Stimulated activated memory B cell treated with anti-CD40 and anti-IgM and Interleukin-4, amounts not matched to agents 10 μg/mL and 1 μg/mL and 100 μg/mL, for 72 hours (primary cell): ENCODE results near the gene ELAVL1.
"Not testable (repeated sequence)": the region's sequence is repeated elsewhere in the genome, so short reads cannot be mapped to it uniquely, and the experiment has no call there.

ENCODE experiments used
- ATAC-seq: fragments of 150-1000 bp; cut with Tn5 transposase; 2 replicates; pipeline ENCODE4 v1.10.0; 2021
- H3K27ac Mint-ChIP-seq: one replicate; pipeline ENCODE4 v1.8.0; 2022; ENCODE audit warnings: mild to moderate bottlenecking, mixed read lengths
- H3K27me3 Mint-ChIP-seq: one replicate; pipeline ENCODE4 v1.8.0; 2022; ENCODE audit warnings: mixed read lengths
- H3K36me3 Mint-ChIP-seq: one replicate; pipeline ENCODE4 v1.8.0; 2022; ENCODE audit warnings: mixed read lengths
- H3K4me1 Mint-ChIP-seq: one replicate; pipeline ENCODE4 v1.8.0; 2022; ENCODE audit warnings: mixed read lengths
- H3K4me3 Mint-ChIP-seq: one replicate; pipeline ENCODE4 v1.8.0; 2022; ENCODE audit warnings: mild to moderate bottlenecking, moderate library complexity, mixed read lengths
- H3K9me3 Mint-ChIP-seq: one replicate; pipeline ENCODE4 v1.8.0; 2022; ENCODE audit warnings: mixed read lengths

The ELAVL1 gene

GRCh38 chr19:7971553-7972520, 33.6 kb downstream of the ELAVL1 start:
- Mint-ChIP-seq H3K36me3 (peaks cover 43% of the 10 kb centered on the region), H3K9me3 (no peaks in the 10 kb centered on the region), H3K27me3 (no peaks in the 10 kb centered on the region), H3K27ac (no peak overlapping the region), H3K4me1 (no peaks in the 10 kb centered on the region), H3K4me3 (no peak overlapping the region)
- ATAC-seq: no peak

- Mint-ChIP-seq H3K4me3 (peak overlapping the region; percentile 27), H3K9me3 (no peaks in the 10 kb centered on the region), H3K27me3 (no peaks in the 10 kb centered on the region), H3K36me3 (peaks cover 46% of the 10 kb centered on the region), H3K27ac (no peak overlapping the region), H3K4me1 (no peaks in the 10 kb centered on the region)
- ATAC-seq: no peak
These were observed 34.6 kb downstream of the ELAVL1 start for GRCh38 chr19:7970716-7971448.

GRCh38 chr19:7969555-7969939, 35.9 kb downstream of the ELAVL1 start:
- Mint-ChIP-seq H3K27ac (no peak overlapping the region), H3K36me3 (peaks cover 52% of the 10 kb centered on the region), H3K9me3 (no peaks in the 10 kb centered on the region), H3K27me3 (no peaks in the 10 kb centered on the region), H3K4me1 (no peaks in the 10 kb centered on the region), H3K4me3 (no peak overlapping the region)
- no peak for ATAC-seq

GRCh38 chr19:7968796-7969554, 36.5 kb downstream of the ELAVL1 start:
- H3K27ac Mint-ChIP-seq: no peak overlapping the region
- H3K36me3 Mint-ChIP-seq: peaks cover 50% of the 10 kb centered on the region
- no peak overlapping the region for H3K4me3 Mint-ChIP-seq
- ATAC-seq: no peak
- H3K27me3 Mint-ChIP-seq: no peaks in the 10 kb centered on the region
- H3K9me3 Mint-ChIP-seq: no peaks in the 10 kb centered on the region
- H3K4me1 Mint-ChIP-seq: no peaks in the 10 kb centered on the region

GRCh38 chr19:7968008-7968795, 37.2 kb downstream of the ELAVL1 start:
- no peaks in the 10 kb centered on the region for H3K4me1 Mint-ChIP-seq
- H3K36me3 Mint-ChIP-seq: peaks cover 44% of the 10 kb centered on the region
- H3K4me3 Mint-ChIP-seq: no peak overlapping the region
- H3K9me3 Mint-ChIP-seq: no peaks in the 10 kb centered on the region
- no peak overlapping the region for H3K27ac Mint-ChIP-seq
- H3K27me3 Mint-ChIP-seq: no peaks in the 10 kb centered on the region
- ATAC-seq: no peak

GRCh38 chr19:7965921-7966665, 39.3 kb downstream of the ELAVL1 start:
- Mint-ChIP-seq H3K27me3 (no peaks in the 10 kb centered on the region), H3K27ac (no peak overlapping the region)

GRCh38 chr19:7965259-7965841, 40.1 kb downstream of the ELAVL1 start:
- no peaks in the 10 kb centered on the region for H3K4me1 Mint-ChIP-seq
- no peak for ATAC-seq
- H3K27me3 Mint-ChIP-seq: no peaks in the 10 kb centered on the region
- H3K9me3 Mint-ChIP-seq: no peaks in the 10 kb centered on the region
- no peak overlapping the region for H3K27ac Mint-ChIP-seq
- no peak overlapping the region for H3K4me3 Mint-ChIP-seq
- peaks cover 50% of the 10 kb centered on the region for H3K36me3 Mint-ChIP-seq

More at GRCh38 chr19:7965921-7966665, 39.3 kb downstream of the ELAVL1 start:
- Mint-ChIP-seq H3K4me3 (no peak overlapping the region), H3K9me3 (no peaks in the 10 kb centered on the region), H3K36me3 (peaks cover 51% of the 10 kb centered on the region), H3K4me1 (no peaks in the 10 kb centered on the region)
- ATAC-seq: no peak

GRCh38 chr19:7963566-7963965, 41.9 kb downstream of the ELAVL1 start:
- Mint-ChIP-seq H3K9me3 (no peaks in the 10 kb centered on the region), H3K27me3 (no peaks in the 10 kb centered on the region), H3K4me3 (no peak overlapping the region), H3K4me1 (no peaks in the 10 kb centered on the region), H3K27ac (no peak overlapping the region), H3K36me3 (peaks cover 49% of the 10 kb centered on the region)
- ATAC-seq: no peak

GRCh38 chr19:7962644-7963268, 42.7 kb downstream of the ELAVL1 start:
- peaks cover 49% of the 10 kb centered on the region for H3K36me3 Mint-ChIP-seq
- H3K27me3 Mint-ChIP-seq: no peaks in the 10 kb centered on the region
- H3K9me3 Mint-ChIP-seq: no peaks in the 10 kb centered on the region
- H3K4me1 Mint-ChIP-seq: no peaks in the 10 kb centered on the region
- no peak overlapping the region for H3K27ac Mint-ChIP-seq
- ATAC-seq: no peak
- no peak overlapping the region for H3K4me3 Mint-ChIP-seq

- Mint-ChIP-seq H3K27ac (no peak overlapping the region), H3K4me3 (no peak overlapping the region), H3K27me3 (no peaks in the 10 kb centered on the region), H3K9me3 (no peaks in the 10 kb centered on the region), H3K36me3 (peaks cover 46% of the 10 kb centered on the region), H3K4me1 (peaks cover 4% of the 10 kb centered on the region)
- no peak for ATAC-seq
These were observed 43.4 kb downstream of the ELAVL1 start for GRCh38 chr19:7961920-7962626.

- not testable (repeated sequence) for H3K9me3 Mint-ChIP-seq, H3K4me3 Mint-ChIP-seq, H3K27me3 Mint-ChIP-seq, H3K27ac Mint-ChIP-seq, H3K4me1 Mint-ChIP-seq, ATAC-seq
- H3K36me3 Mint-ChIP-seq: peaks cover 48% of the 10 kb centered on the region
These were observed 44.4 kb downstream of the ELAVL1 start for GRCh38 chr19:7961082-7961481.

GRCh38 chr19:7959211-7959610, 46.2 kb downstream of the ELAVL1 start:
- no peaks in the 10 kb centered on the region for H3K9me3 Mint-ChIP-seq
- peaks cover 35% of the 10 kb centered on the region for H3K36me3 Mint-ChIP-seq
- H3K27ac Mint-ChIP-seq: no peak overlapping the region
- H3K27me3 Mint-ChIP-seq: no peaks in the 10 kb centered on the region
- H3K4me3 Mint-ChIP-seq: no peak overlapping the region
- H3K4me1 Mint-ChIP-seq: peaks cover 8% of the 10 kb centered on the region
- no peak for ATAC-seq

- Mint-ChIP-seq H3K27ac (no peak overlapping the region), H3K36me3 (peaks cover 22% of the 10 kb centered on the region), H3K27me3 (no peaks in the 10 kb centered on the region), H3K4me3 (no peak overlapping the region), H3K4me1 (peaks cover 8% of the 10 kb centered on the region), H3K9me3 (no peaks in the 10 kb centered on the region)
- no peak for ATAC-seq
These were observed 49.7 kb downstream of the ELAVL1 start for GRCh38 chr19:7955696-7956095.
